H1 (cell line): ENCODE data around the gene B9D1. TPM values are rescaled to one million over a fixed set of nuclear protein-coding genes. Genes with fewer than 3 reads are reported as not detected.

Experiments used
- CBX8 ChIP-seq: fragments of 300-800, 300-1000 bp; sonication (generic); IDR thresholded peaks from 2 replicates; pipeline ENCODE4 v1.7.1; 2016; ENCODE audit warnings: low read depth, low read length, borderline replicate concordance
- CHD7 ChIP-seq: fragments of 300-600 bp; sonication (generic); IDR thresholded peaks from 2 replicates; pipeline ENCODE4 v1.7.1; 2012; ENCODE audit warnings: low read length, moderate library complexity, mild to moderate bottlenecking, inconsistent platforms; ENCODE audit not compliant: insufficient replicate concordance
- HDAC6 ChIP-seq: IDR thresholded peaks from one replicate; pipeline ENCODE4 v1.7.1; 2012; ENCODE audit warnings: low read depth, mild to moderate bottlenecking, inconsistent platforms, low read length, moderate library complexity
- PHF8 ChIP-seq: fragments of 200-600 bp; sonication (generic); conservative IDR thresholded peaks from 2 replicates; pipeline ENCODE4 v1.7.1; 2012; ENCODE audit warnings: low read depth, mild to moderate bottlenecking, inconsistent platforms, low read length, moderate library complexity
- USF2 ChIP-seq: IDR thresholded peaks from 2 replicates; pipeline ENCODE4 v1.6.1; 2011; ENCODE audit warnings: low read length, improper control_type of control experiment
- polyA plus RNA-seq, 7 experiments: library from polyadenylated mRNA; depleted of rRNA in 3 of 7; stranded (reverse) in 5 of 7; unstranded in 2 of 7; fragments of >200 nt in 5 of 7; fragments of 200-250 nt in 2 of 7; gene quantifications; 1 replicate in 5 of 7; 2 replicates in 1 of 7; 4 replicates in 1 of 7; pipeline versions ENCODE4 v1.2.1 to v1.2.3, GENCODE V29; 2011 to 2013; ENCODE audit warnings: missing spikeins in 2 of 7, mixed read lengths in 2 of 7
- total RNA-seq: library from RNA; stranded (reverse); fragmentation: NEBNext Ultra II Directional; extraction: Animal tissue kit (Norgen Biotek cat#: 25700); gene quantifications from 2 replicates; pipeline ENCODE4 v1.2.1, GENCODE V29; 2021

B9D1 gene
- total and polyA plus RNA-seq, 2 of the 8 experiments (the other 6 are each of a cell fraction or from before 2014, with no cell fraction given) = 24.6 to 65.7 TPM

- TF ChIP-seq PHF8 = no peak
- TF ChIP-seq HDAC6 = no peak
- TF ChIP-seq CHD7 = no peak
- TF ChIP-seq USF2 = no peak
- TF ChIP-seq CBX8 = no peak
Measured at GRCh38 chr17:19399750-19400450, 37.4 kb upstream of the B9D1 start (continued).
